Stomach (tissue), 9 donors: Measurements from ENCODE around the gene CDCA7L. TPM values are rescaled to one million over a fixed set of nuclear protein-coding genes. Genes with fewer than 3 reads are reported as not detected.

Source experiments
- DNase-seq, 2 donors: peaks; one replicate each; pipeline versions ENCODE4 v3.0.0 to v3.0.0-alpha.2; 2013 to 2019
- H3K27ac ChIP-seq, 5 donors: fragments of 200-600 bp in 4 of 5; sonication (generic) in 4 of 5; one replicate each; pipeline ENCODE4 v1.5.1; 2013 to 2019; ENCODE audit warnings: mild to moderate bottlenecking in 1 of 5, moderate library complexity in 1 of 5
- H3K27me3 ChIP-seq, 3 donors: fragments of 200-600 bp; sonication (generic); one replicate each; pipeline ENCODE4 v1.5.1; 2017 to 2019; ENCODE audit warnings: mixed run types in 1 of 3
- H3K36me3 ChIP-seq, 4 donors: fragments of 200-600 bp; sonication (generic); 1 replicate in 3 of 4; 2 replicates in 1 of 4; pipeline ENCODE4 v1.5.1; 2016 to 2019
- H3K4me1 ChIP-seq, 4 donors: fragments of 200-600 bp; sonication (generic); one replicate each; pipeline ENCODE4 v1.5.1; 2016 to 2019
- H3K4me3 ChIP-seq, 4 donors: fragments of 200-600 bp; sonication (generic) in 3 of 4; one replicate each; pipeline ENCODE4 v1.5.1; 2016 to 2019; ENCODE audit warnings: mild to moderate bottlenecking in 1 of 4
- H3K9me3 ChIP-seq, 4 donors: fragments of 200-600 bp; sonication (generic); one replicate each; pipeline ENCODE4 v1.5.1; 2016 to 2019
- CTCF ChIP-seq, 7 experiments: fragments of 450-650 bp in 4 of 7; fragments of 200-600 bp in 3 of 7; sonication (generic) in 3 of 7; IDR thresholded peaks; one replicate each; pipeline ENCODE4 v1.5.1; 2016 to 2019; ENCODE audit warnings: antibody characterized with exemption in 7 of 7, control low read depth in 2 of 7, mild to moderate bottlenecking in 1 of 7
- EP300 ChIP-seq: sonication (generic); formaldehyde crosslinking; IDR thresholded peaks from one replicate; pipeline ENCODE4 v1.6.1; 2017; ENCODE audit warnings: antibody characterized with exemption
- POLR2A ChIP-seq, 4 donors: fragments of 450-650 bp; IDR thresholded peaks; one replicate each; pipeline ENCODE4 v1.6.1; 2016; ENCODE audit warnings: antibody characterized with exemption in 4 of 4, control low read depth in 2 of 4, mild to moderate bottlenecking in 1 of 4, moderate library complexity in 1 of 4
- POLR2AphosphoS5 ChIP-seq, 3 donors: sonication (generic); formaldehyde crosslinking; IDR thresholded peaks; one replicate each; pipeline ENCODE4 v1.6.1; 2016; ENCODE audit warnings: antibody characterized with exemption in 3 of 3
- WGBS, 5 donors: extraction: QIAGEN DNeasy Blood & Tissue Kit in 3 of 5; methylation state at CpG; one replicate each; pipeline versions ENCODE4 v1.1.5 to v1.1.7; 2013 to 2018; 5-methylcytosine and 5-hydroxymethylcytosine counted together
- intact Hi-C: fragments of 100-400 bp; cut with DNase I; formaldehyde crosslinking; loops from one replicate; pipeline ENCODE4 v1.15.1; 2023; ENCODE audit warnings: low total_unique reads
- polyA plus RNA-seq, 3 donors: library from polyadenylated mRNA; stranded (reverse); fragments of 200-250 nt; gene quantifications; one replicate each; pipeline ENCODE4 v1.2.3, GENCODE V29; 2013
- total RNA-seq, 5 donors: library from RNA; depleted of rRNA; stranded (reverse); fragments of >200 nt; gene quantifications; one replicate each; pipeline versions ENCODE4 v1.1.0 to v1.2.3, GENCODE V29; 2014 to 2016
- donor health status: healthy with polysubstance abuse.
- donor health status: Bipolar disorder and iron deficiency.
- donor health status: healthy.

CDCA7L gene
- total and polyA plus RNA-seq, 8 donors, result 5.4 to 89.8 (median 19.1) TPM

GRCh38 chr7:21869785-21870402, 75.8 kb downstream of the CDCA7L start:
- intact Hi-C loops, result no loop called here
- DNase-seq, result peak in 1 of 2 donors; percentile 49
- no peak overlapping the region for H3K4me3 ChIP-seq
- no peak for TF ChIP-seq EP300
- TF ChIP-seq CTCF (IDR thresholded peaks at IDR 0.05), result no peak
- 43 to 61% (median 52%) methylated on average over 5 of the region's 5 CpGs for WGBS, 5 donors
- H3K9me3 ChIP-seq, result no peaks in the 10 kb centered on the region
- H3K36me3 ChIP-seq, result peaks cover 0 to 5% (median 0%) of the 10 kb centered on the region in 4 donors
- H3K27me3 ChIP-seq, result no peaks in the 10 kb centered on the region
- H3K4me1 ChIP-seq, result no peaks in the 10 kb centered on the region
- no peak overlapping the region for H3K27ac ChIP-seq

- no peak overlapping the region for H3K4me3 ChIP-seq
- H3K36me3 ChIP-seq, result no peaks in the 10 kb centered on the region
- DNase-seq, result no peak
- WGBS, 5 donors, result 41 to 62% (median 59%) methylated on average over 3 of the region's 3 CpGs
- no peaks in the 10 kb centered on the region for H3K4me1 ChIP-seq
- TF ChIP-seq EP300, result no peak
- no peak for TF ChIP-seq CTCF (IDR thresholded peaks at IDR 0.05)
- TF ChIP-seq POLR2AphosphoS5 (IDR thresholded peaks at IDR 0.05), result no peak
- no peak for TF ChIP-seq POLR2A (IDR thresholded peaks at IDR 0.05)
- intact Hi-C loops, result no loop called here
- no peaks in the 10 kb centered on the region for H3K27me3 ChIP-seq
- H3K27ac ChIP-seq, result no peak overlapping the region
- H3K9me3 ChIP-seq, result no peaks in the 10 kb centered on the region
Measured at GRCh38 chr7:21868576-21868850, 77.2 kb downstream of the CDCA7L start.

- no peaks in the 10 kb centered on the region for H3K4me1 ChIP-seq
- no peak overlapping the region for H3K27ac ChIP-seq
- no peak for TF ChIP-seq POLR2AphosphoS5 (IDR thresholded peaks at IDR 0.05)
- TF ChIP-seq CTCF (IDR thresholded peaks at IDR 0.05), result no peak
- TF ChIP-seq EP300, result no peak
- TF ChIP-seq POLR2A (IDR thresholded peaks at IDR 0.05), result no peak
- no peaks in the 10 kb centered on the region for H3K27me3 ChIP-seq
- H3K4me3 ChIP-seq, result no peak overlapping the region
- no peaks in the 10 kb centered on the region for H3K9me3 ChIP-seq
- WGBS, 5 donors, result 67 to 81% (median 76%) methylated on average over 8 of the region's 8 CpGs
- H3K36me3 ChIP-seq, result no peaks in the 10 kb centered on the region
- DNase-seq, result peak in 1 of 2 donors; percentile 12
- intact Hi-C loops, result no loop called here
Measured at GRCh38 chr7:21867816-21868575, 77.7 kb downstream of the CDCA7L start.

- Histone ChIP-seq H3K9me3 (no peaks in the 10 kb centered on the region), H3K27ac (no peak overlapping the region), H3K36me3 (no peaks in the 10 kb centered on the region), H3K4me3 (no peak overlapping the region), H3K27me3 (no peaks in the 10 kb centered on the region), H3K4me1 (no peaks in the 10 kb centered on the region)
- TF ChIP-seq EP300, result no peak
- TF ChIP-seq POLR2A (IDR thresholded peaks at IDR 0.05), result no peak
- TF ChIP-seq CTCF (IDR thresholded peaks at IDR 0.05), result no peak
- TF ChIP-seq POLR2AphosphoS5 (IDR thresholded peaks at IDR 0.05), result no peak
- no peak for DNase-seq
- intact Hi-C loops, result no loop called here
Measured at GRCh38 chr7:21867226-21867625, 78.5 kb downstream of the CDCA7L start.
